ENCODE results near the gene FAM217B. TPM values are rescaled to one million over a fixed set of nuclear protein-coding genes. Genes with fewer than 3 reads are reported as not detected.

The FAM217B gene
- total RNA-seq, 1 donor from 2014 or later, result 26.8 TPM

GRCh38 chr20:59958626-59959025 is 18.4 kb downstream of the FAM217B start:
- Histone ChIP-seq H3K27ac (no peak overlapping the region), H3K27me3 (ENCODE audit: low read depth) (no peaks in the 10 kb centered on the region), H3K4me1 (no peaks in the 10 kb centered on the region), H3K9me3 (no peaks in the 10 kb centered on the region), H3K36me3 (no peaks in the 10 kb centered on the region), H3K4me3 (no peak overlapping the region)
- intact Hi-C loops (cut with DNase I), result no loop called here
- TF ChIP-seq, protein P1, sequence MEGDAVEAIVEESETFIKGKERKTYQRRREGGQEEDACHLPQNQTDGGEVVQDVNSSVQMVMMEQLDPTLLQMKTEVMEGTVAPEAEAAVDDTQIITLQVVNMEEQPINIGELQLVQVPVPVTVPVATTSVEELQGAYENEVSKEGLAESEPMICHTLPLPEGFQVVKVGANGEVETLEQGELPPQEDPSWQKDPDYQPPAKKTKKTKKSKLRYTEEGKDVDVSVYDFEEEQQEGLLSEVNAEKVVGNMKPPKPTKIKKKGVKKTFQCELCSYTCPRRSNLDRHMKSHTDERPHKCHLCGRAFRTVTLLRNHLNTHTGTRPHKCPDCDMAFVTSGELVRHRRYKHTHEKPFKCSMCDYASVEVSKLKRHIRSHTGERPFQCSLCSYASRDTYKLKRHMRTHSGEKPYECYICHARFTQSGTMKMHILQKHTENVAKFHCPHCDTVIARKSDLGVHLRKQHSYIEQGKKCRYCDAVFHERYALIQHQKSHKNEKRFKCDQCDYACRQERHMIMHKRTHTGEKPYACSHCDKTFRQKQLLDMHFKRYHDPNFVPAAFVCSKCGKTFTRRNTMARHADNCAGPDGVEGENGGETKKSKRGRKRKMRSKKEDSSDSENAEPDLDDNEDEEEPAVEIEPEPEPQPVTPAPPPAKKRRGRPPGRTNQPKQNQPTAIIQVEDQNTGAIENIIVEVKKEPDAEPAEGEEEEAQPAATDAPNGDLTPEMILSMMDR (IDR thresholded peaks at IDR 0.05), result no peak
- no peak for ATAC-seq
- no peak for DNase-seq

DNA sequence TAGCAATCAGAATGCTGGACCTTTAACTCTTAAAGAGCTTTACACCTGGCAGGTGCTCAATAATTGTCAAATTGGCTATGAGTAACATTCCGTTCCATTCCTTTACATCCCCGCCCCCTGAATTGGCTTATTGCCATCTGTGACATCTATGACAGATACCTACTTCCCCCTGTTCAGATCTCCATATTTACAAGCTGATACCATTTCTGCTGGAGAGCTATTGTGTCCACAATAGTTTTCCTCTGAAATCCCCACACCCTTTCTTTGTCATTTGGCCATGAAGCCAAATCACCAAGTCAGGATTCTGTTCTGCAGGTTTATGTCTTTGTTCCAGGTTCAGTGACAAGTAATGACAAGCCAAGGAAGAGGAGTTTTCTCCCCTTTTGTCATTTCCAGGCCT is 21.2 kb downstream of the FAM217B start:
- ATAC-seq (no peak), DNase-seq (no peak)
- Histone ChIP-seq H3K36me3 (no peaks in the 10 kb centered on the region), H3K4me3 (no peak overlapping the region), H3K4me1 (no peaks in the 10 kb centered on the region), H3K9me3 (no peaks in the 10 kb centered on the region), H3K27me3 (ENCODE audit: low read depth) (no peaks in the 10 kb centered on the region), H3K27ac (no peak overlapping the region)
- TF ChIP-seq, protein P1 (IDR thresholded peaks at IDR 0.05), result no peak
- intact Hi-C loops (cut with DNase I), result no loop called here

GRCh38 chr20:59962155-59962554 is 22.0 kb downstream of the FAM217B start:
- Histone ChIP-seq H3K9me3 (no peaks in the 10 kb centered on the region), H3K4me3 (no peak overlapping the region), H3K27ac (no peak overlapping the region), H3K36me3 (no peaks in the 10 kb centered on the region), H3K27me3 (ENCODE audit: low read depth) (no peaks in the 10 kb centered on the region), H3K4me1 (no peaks in the 10 kb centered on the region)
- DNase-seq (no peak), ATAC-seq (no peak)
- intact Hi-C loops (cut with DNase I), result no loop called here
- TF ChIP-seq, protein P1 (IDR thresholded peaks at IDR 0.05), result no peak

GRCh38 chr20:59966428-59966827 is 26.2 kb downstream of the FAM217B start:
- no peaks in the 10 kb centered on the region for H3K4me1 ChIP-seq
- no peak overlapping the region for H3K27ac ChIP-seq
- no peaks in the 10 kb centered on the region for H3K27me3 ChIP-seq (ENCODE audit: low read depth)
- no peak for ATAC-seq
- DNase-seq, result no peak
- intact Hi-C loops (cut with DNase I), result no loop called here
- no peak overlapping the region for H3K4me3 ChIP-seq
- TF ChIP-seq, protein P1 (IDR thresholded peaks at IDR 0.05), result no peak
- H3K9me3 ChIP-seq, result no peaks in the 10 kb centered on the region
- no peaks in the 10 kb centered on the region for H3K36me3 ChIP-seq

DNA sequence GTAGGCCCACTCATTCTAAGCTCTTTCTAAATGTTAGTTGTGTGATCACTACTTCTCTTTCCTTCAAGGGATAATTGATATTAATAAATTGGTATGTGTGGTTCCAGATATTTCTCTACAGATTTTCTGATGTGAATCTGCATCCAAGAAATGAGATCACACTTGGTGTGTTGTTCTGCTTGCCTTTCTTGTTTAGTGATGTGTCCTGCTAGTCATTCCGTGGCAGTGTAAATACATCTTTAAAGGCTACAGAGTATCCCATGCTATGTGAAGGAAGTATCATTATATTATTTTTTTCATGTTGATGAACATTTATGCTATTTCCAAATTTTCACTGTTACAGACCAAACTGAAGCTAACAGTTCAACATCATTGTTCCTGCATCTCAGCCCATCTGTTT is 31.2 kb downstream of the FAM217B start:
- Histone ChIP-seq H3K4me1 (peaks cover 6% of the 10 kb centered on the region), H3K4me3 (no peak overlapping the region), H3K36me3 (no peaks in the 10 kb centered on the region), H3K9me3 (no peaks in the 10 kb centered on the region), H3K27ac (no peak overlapping the region), H3K27me3 (ENCODE audit: low read depth) (no peaks in the 10 kb centered on the region)
- intact Hi-C loops (cut with DNase I), result no loop called here
- DNase-seq (no peak), ATAC-seq (no peak)
- TF ChIP-seq, protein P1 (IDR thresholded peaks at IDR 0.05), result no peak

Data from lower lobe of right lung (tissue), 2 donors.